Stimulated activated CD4-positive, alpha-beta T cell treated with anti-CD3 and anti-CD28 coated beads, Interleukin-1b, Interleukin-23, amount 100 ng/mL, for 4 hours (primary cell): ENCODE measurements around the gene TSPOAP1.

Experiments used
- DNase-seq, 2 donors: peaks; one replicate each; pipeline ENCODE4 v3.0.0-alpha.2; 2020; ENCODE audit warnings: low read depth in 2 of 2

Gene TSPOAP1, protein sequence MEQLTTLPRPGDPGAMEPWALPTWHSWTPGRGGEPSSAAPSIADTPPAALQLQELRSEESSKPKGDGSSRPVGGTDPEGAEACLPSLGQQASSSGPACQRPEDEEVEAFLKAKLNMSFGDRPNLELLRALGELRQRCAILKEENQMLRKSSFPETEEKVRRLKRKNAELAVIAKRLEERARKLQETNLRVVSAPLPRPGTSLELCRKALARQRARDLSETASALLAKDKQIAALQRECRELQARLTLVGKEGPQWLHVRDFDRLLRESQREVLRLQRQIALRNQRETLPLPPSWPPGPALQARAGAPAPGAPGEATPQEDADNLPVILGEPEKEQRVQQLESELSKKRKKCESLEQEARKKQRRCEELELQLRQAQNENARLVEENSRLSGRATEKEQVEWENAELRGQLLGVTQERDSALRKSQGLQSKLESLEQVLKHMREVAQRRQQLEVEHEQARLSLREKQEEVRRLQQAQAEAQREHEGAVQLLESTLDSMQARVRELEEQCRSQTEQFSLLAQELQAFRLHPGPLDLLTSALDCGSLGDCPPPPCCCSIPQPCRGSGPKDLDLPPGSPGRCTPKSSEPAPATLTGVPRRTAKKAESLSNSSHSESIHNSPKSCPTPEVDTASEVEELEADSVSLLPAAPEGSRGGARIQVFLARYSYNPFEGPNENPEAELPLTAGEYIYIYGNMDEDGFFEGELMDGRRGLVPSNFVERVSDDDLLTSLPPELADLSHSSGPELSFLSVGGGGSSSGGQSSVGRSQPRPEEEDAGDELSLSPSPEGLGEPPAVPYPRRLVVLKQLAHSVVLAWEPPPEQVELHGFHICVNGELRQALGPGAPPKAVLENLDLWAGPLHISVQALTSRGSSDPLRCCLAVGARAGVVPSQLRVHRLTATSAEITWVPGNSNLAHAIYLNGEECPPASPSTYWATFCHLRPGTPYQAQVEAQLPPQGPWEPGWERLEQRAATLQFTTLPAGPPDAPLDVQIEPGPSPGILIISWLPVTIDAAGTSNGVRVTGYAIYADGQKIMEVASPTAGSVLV (N-terminal part only)

DNA sequence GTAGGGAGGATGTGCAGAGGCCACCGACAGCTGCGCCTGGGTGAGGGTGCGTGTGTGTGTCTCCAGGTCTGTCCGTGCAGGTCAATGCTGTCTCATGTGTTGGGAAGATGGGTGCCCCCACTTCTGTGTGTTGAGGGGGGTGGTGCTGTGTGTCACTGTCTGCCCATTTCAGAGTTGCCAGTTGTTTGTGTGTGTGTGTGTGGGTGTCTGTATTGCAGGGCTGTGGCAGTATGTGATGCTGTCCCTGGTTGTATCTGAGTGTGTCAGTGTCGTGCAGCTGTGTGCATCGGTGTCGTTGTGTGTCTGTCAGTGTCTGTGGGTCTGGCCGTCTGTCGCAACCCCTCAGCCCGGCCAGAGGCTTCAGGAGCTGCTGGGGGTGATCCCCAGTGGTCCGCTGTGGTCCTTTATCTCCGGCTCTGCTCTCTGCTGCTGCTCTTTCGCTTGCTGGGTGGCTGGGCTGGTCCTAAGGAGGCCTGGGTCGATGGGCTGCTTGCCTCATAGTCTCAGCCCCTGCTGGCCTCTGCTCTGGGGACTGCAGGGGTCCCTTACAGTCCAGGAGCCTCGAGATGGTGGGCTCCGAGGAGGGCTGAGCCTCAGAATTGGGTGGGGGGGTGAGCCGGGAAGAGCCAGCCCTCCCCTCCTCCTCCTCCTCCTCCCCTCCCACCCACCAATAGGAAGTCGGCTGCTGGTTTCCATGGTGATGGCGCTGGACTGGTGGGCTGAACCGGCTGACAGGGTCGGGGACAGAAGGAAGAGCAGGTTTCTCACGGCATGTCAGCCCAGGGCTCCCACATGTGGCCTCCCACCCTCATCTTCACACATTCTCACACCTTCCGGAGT is at the start of gene TSPOAP1:
Gene TSPOAP1 (minus strand): TSS at position 601 of the 840 bp plus-strand sequence. CDS start 875 bp downstream, outside the sequence.
- peak; percentile 79 to 81 for DNase-seq

DNA sequence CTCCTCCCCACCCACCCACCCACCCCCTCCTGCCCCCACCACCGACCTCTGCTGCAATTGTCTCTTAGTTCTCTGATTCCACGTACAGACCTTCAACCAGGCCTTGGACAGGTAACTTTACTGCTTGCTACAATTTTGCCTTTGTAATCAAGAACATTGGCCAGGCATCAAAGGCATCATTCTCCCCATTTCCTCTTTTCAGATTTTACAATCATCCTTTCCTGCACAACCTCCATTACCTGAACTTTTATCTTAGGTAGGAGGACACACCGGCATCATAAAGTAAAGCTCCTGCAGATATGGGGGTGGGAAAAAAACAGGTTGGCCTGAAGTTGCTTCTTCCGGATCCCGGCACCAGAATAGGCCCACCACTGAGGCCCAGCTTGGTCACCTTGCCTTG is 49.1 kb upstream of the TSPOAP1 start:
- no peak for DNase-seq

DNA sequence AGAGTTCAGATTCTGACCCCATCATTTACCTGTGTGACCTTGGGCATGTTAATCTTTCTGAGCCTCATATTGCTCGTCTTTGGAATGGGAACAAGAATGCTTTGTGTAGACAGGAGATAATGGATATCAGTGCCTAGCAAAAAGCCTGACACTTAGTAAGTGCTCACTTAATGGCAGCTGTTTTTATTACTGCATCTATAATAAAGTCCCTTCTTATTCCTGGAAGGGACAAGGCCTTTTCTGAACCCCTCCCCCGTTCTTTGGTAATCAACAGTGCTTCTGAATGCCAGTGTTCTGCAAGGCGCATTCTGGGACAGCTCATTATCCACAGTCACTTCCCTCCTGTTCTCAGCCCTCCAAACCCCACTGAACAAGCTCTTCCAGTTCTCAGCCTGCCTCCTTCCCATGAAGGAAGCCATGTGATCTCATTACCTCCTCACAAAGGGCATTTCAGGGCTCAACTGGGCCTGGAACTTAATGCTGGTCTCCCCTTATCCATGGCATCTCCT is 48.6 kb upstream of the TSPOAP1 start:
- no peak for DNase-seq

DNA sequence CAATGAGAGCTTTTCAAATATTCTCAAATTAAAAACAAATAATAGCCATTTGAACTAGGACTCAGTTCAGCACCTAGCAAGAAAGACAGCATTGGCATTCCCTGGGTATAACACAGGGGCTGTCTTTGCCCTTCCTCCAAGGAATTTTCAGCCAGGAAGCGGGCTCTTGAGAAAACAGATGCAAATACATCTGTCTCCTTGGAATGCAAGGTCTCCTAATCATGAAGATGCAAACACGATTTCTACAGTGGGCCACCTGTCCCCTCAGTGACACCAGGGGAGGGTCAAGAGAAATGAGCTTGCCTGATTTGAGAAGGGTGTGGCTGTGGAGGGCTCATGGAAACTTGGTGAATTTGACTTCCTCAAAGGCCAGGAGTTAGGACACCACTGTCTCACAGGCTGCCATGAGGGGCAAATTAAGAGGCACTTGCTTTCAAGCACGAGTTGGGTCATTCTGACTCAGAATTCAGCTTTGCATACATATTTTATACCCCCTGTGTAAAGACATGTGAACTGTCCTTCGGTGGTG is 47.9 kb upstream of the TSPOAP1 start:
- no peak for DNase-seq

DNA sequence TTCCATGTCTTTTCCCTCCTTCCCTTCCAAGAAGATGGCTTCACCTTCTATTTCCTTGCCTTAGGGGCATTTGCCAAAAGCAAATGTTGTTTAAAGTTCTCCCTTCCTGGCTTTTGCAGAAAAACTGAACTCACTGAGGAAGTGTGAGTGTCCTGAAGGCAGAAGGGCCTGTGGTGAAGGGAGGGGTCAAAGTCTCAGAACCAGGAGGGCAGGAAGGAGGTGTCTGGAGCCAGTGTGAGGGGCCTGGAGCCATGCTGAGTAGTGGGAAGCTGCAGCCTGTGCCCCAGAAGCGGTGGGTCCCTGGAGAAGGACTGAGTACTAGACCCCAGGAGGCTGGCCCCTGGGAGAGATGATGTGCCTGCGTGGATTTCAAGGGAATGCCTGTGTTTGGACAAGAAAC is 47.2 kb upstream of the TSPOAP1 start:
- DNase-seq, result no peak

DNA sequence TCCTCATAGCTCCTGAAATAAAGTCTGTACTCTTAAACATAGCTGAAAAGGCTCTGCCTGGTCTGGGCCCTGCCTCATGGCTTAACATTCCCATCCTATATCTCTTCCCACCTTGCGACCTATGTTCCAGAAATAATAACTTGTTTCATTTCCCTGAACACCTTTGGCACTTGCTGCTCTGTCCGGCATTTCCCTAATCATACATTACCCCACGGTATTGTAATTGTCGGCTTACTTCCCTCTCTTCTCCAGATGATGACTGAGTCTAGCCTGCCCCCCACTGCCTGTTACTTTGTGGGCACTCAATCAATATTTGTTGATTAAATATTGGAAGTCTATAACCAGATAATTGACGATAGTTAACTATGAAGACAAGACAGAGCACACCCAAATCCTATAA is 46.7 kb upstream of the TSPOAP1 start:
- no peak for DNase-seq

DNA sequence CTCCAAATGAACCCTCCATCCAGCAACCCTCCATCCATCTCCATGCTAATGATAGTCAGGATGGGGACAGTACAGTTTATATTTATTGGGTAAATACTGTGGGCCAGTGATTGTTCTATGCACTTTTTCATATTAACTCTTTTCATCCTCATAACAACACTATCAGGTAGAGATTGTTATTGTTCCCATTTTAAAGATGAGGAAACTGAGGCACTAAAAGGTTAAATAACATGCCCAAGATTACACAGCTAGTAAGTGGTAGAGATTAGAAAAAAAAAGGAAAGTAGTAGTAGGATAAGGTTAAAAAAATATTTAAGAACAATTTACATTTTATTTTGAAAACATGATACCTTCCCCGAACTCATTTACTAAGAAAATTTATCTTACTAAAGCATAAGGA is 45.3 kb upstream of the TSPOAP1 start:
- DNase-seq, result no peak

DNA sequence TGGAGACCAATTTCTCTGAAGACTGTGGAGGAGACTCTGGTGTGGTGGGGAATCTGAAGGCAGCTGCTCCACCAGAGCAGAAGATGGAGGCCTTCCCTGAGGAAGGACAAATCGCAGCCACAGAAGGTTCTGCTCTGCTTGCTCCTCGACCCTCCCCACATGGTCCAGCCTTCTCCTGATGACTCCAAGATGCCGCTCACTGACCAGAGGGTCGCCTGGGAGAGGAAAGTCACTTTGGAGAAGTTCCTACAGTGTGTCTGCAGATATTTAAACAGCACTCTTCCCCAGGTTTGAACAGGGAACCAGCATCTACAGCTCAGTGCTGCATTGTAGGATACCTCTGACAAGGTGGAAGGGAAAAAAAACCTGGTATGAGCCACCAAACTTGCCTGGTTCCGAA is 44.4 kb upstream of the TSPOAP1 start:
- DNase-seq, result no peak

DNA sequence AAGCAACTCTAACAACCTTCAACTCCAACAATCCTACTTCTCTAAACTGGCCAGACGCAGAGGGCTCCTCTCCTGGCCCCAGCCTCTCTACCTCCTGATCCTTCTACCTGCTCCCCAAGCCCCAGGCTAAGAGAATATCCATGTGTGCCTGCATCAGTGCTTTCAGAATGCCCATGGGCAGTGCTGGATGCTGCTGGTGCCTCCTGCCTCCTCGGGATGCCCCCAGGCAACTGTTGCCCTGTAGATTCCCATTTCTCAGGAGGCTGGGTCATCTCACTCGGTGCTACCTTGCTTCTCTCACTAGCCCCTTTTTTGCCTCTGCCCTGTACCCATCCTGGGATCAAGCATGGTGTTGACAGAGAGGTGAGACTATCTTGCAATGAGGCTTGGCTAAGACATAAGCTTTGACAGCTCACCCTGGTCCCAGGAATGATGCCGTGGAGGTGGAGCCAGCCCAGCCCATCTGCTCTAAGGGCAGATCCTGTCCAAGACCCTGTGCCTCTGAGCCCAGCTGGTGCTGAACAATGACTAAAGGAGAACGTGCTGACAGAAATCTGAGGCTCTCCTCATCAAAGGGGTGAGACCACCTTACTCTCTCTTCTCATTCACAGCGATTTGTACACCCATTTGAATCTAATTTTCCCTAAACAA is 42.8 kb upstream of the TSPOAP1 start:
- DNase-seq, result no peak

DNA sequence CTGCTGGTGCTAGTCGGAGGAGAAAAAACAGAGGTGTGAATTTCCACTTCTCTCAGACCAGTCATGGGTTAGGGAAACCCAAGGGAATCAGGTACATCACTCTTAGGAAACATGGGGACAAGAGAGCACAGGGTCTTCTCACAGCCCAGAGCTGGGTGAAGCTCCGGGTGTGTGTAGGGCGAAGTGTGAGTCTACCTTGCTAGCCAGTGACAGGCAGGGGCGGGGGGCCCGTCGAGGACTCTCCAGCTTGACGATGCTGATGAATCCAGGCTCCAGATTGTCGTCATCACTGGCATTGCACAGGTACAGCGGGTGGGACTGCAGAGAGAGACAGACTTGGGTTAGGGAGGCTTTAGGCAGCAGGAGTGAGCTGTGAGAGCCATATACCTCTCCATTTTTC is 42.1 kb upstream of the TSPOAP1 start:
- no peak for DNase-seq

DNA sequence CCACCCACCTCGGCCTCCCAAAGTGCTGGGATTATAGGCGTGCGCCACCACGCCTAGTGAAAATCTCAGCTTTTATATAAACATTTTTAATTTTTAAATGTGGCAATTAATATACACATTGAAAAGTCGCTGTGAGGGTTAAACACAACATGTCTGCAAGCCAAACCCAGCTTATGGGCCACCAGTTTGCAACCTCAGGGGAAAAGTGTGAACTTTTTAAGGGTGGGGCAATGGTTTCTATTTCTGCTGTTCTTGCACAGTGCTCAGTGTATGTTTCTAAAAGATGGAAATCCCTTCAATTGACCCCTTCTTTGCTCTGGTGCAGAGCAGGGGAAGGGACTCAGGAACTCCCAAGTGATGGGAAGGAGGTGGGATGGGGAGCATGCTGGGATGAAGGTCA is 41.7 kb upstream of the TSPOAP1 start:
- DNase-seq, result no peak

DNA sequence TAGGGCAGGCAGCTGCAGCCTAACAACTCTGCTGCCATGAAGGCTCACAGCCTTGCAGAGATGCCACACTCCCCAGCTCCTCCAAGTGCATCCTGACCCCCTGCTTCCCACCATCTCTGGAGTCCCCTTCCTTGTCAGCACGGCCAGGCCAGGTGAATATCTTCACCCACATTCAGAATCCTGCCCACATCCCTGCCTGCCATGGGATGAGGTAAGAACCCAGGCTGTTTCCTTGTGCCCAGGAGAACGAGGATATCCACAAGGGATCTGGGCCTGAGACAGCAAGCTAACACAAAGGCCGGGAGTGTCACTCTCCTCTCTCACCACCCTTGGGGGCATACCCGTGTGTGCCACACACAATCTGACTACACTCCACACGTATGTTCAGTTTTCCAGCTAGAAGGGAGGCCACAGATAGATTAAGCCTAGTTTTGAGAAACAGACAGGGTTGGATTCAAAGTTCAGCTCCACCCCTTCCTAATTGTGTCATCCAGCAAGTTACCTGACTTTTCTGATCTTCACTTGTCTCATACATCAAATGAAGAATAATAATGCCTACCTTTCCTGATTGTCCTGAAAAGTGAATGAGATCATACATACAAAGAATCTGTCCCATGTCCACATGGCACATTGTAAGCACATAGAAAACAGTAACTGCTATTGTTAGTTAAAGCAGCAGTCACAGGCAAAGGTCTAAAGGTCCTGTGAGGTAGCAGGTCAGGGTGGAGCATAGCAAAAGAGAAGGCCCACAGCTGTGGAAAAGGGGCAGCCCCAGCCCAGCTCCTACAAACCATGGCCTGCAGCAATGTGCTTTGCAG is 40.8 kb upstream of the TSPOAP1 start:
- no peak for DNase-seq

DNA sequence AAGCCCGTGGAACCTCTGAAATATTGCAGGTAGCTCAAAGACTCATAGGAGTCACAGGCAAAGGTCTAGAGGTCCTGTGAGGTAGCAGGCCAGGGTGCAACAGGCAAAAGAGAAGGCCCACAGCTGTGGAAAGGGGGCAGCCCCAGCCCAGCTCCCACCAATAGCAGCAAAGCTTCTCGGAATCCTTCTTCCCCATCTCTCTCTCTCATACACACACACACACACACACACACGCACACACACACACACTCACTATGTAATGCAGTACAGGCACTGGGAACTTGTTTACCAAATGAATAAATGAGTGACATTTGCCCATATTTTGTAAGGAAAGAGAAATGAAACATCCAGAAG is 40.2 kb upstream of the TSPOAP1 start:
- DNase-seq, result no peak

DNA sequence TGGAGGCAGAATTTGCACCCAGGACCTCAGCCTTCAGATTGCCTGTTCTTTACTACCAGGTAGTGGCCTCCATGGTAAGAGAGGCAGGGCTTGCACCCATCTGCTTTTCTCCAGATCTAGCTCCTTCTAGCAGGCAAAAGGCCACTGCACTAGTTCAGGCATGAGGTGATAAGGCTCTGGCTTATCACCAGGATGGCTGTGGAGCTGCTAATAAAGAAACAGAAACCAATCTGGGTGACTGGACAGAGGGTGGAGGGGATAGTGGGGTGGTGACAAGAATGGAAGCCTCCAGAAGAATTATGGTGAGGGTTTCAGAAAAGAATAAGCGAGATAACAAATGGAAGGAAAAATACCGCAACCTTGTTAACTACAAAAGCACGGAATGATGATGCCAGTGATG is 38.9 kb upstream of the TSPOAP1 start:
- no peak for DNase-seq

DNA sequence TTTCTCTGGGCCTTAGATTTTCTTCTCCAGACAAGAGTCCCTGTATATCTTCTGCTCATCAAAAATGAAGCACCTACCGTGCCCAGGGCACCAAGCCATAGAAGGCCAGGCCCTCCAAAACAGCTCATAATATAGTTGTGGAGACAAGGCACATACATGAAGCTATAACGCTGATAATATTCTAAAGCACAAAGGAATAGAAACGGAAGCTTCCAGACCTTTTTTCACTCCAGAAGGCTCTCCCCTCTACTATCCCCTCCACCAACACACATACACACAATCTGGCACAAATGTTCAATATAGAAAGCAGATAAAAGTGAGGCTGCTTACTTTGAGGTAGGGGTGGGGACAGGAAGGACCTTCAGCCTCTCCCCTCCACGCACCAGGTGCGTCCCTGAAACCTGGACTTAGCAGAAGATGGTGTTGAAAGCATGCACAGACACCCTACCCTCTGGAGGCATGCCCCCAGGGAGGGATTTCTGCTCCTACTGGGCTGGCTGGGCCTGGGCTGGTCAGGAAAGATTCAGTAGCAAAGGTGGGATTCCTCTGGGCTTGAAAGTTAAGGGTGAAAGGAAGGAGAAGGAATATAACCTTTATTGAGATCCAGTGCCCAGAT is 37.5 kb upstream of the TSPOAP1 start:
- DNase-seq, result no peak

DNA sequence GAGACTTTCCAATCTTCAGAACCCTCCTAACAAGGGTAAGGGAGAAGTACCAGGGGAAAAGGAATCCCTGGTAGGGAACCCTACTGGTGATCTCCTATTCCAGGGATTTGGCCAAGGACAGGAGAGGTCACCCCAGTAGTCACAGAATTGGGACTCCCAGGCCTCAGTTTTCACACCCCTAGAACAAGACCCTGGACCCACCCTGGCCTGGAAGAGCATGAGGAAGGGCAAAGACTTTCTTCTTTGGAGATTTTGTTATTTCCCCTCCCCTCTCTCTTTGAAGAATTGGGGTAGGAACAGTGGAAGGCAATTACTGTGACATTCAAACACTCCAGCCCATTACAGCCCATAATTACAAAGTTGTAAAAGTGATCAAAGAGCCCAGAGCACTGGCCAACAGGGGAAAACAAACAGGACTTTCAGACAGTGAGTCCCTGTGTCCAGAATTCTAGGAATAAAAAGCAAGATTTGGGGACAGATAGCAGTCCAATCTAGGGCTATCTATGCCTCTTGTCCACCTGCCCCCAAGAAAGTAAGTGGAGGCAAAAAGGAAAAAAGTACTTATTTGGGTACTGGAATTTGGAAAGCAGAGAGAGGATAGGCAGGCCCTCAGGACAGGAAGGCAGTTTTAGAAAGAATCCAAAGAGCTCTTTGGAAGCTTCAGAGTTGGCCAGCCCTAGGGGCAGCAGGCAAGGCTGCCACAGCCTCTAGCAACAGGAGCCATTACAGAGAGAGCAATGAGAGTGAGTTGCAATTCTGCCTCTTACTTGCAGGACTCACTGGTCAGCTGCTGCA is 36.8 kb upstream of the TSPOAP1 start:
- DNase-seq, result no peak

DNA sequence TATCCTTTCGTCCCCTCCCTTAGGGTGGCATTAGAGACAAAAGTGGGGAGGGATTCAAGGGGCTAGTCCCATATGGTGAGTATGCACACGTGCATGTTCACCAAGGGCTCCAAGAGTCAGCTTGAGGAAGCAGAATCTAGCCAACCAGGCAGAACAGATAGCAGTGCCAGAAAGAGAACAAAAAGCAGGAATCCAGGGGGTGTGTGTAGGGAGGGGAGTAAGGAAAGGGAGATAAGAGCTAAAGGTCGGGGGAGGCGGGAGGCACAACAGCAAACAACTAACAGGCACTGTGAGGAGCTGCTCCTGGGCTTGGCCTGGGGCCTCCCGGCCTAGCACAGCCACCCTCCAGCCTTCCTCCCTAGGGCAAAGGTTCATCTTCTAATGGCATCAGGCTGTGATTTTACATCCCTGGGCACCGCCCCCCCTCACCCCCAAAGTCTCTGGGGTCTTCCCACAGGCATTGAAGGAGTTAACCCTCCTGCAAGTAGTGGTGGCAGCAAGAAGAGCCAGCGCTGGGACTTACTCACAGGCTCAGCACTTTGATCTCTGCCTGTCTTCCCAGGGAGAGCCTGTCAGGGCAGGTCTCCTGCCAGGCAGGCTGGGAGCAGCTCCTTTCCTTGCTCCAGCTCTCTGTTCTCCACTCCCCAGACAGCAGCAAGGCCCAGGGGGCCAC is 35.8 kb upstream of the TSPOAP1 start:
- DNase-seq, result no peak
